Dermis microvascular lymphatic vessel endothelial cell (primary cell): ENCODE measurements around the gene EOMES. TPM values are rescaled to one million over a fixed set of nuclear protein-coding genes. Genes with fewer than 3 reads are reported as not detected.

ENCODE experiments used
- DNase-seq, 2 donors: peaks; one replicate each; pipeline versions ENCODE4 v3.0.0 to v3.0.0-alpha.2; 2010; ENCODE audit warnings: low read depth in 2 of 2
- total RNA-seq: library from RNA; depleted of rRNA; stranded (reverse); fragments of >200 nt; gene quantifications from 2 replicates; pipeline ENCODE4 v1.2.1, GENCODE V29; 2014

Gene EOMES
- total RNA-seq, 1 donor from 2014 or later = not detected

DNA sequence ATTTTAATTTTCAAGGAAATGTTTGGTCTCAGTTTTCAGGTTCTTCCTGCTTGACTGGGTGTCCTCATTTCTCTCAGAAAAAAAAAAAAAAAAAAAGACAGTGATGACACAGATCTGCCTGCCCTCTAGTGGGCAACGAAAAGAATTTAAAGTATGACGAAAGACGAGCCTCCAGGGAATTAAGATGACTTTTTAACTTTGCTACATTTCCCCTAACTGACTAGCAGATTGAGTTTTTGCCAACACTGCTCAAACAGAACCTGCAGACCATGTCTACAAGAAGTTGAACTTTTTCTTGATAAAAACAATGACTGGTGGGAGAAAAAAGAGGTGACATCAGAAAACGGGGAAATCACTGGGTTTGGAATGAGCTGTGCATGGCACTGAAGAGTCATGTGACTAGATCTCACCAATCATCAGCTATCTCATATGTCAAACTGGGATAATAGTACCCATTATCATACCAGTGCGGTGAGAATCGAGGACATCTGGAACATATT is 40.8 kb downstream of the EOMES start:
- peak; percentile 57 to 73 for DNase-seq

DNA sequence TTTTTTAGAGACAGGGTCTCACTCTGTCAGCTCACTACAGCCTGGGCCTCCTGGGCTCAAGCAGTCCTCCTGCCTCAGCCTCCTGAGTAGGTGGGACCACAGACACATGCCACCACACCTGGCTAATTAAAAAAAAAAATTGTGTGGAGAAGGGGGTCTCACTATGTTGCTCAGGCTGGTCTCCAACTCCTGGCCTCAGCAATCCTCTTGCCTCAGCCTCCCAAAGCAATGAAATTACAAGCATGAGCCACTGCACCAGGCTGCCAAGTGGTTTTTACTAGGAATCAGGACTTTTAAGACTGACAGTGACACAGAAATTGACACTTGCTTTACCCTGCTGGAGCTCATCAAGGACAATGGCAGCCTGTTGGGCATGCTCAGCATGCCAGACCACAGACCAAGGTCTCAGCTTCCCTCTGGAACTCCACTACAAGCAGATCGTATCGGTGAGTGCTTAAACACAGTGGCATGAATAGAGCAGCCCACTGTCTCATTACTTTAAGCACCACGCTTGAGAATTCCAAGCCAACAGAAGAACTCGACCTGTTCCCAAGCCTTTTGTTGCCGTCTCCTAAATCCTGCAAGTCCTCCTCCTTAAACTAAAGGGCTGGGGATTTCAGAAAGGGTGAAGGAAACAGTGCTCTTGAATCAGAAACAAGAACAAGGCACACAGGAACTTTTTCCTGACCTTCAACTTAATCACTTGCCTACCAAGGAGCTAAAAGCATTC is 41.4 kb downstream of the EOMES start:
- DNase-seq = no peak

DNA sequence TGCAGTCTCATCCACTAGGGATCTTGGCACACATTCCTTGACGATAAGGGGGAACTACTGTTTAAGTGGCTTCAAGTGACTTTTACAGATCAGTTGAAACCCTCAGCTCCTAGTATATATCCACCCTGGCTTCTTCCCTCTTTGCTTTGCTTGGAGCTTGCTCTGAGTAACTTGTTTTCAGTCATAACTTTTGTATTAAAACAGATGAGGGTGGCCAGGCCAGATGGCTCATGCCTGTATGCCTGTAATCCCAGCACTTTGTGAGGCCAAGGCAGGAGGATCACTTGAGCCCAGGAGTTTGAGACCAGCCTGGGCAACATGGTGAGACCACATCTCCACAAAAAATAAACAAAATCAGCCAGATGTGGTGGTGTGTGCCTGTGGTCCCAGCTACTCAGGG is 42.4 kb downstream of the EOMES start:
- DNase-seq = no peak

DNA sequence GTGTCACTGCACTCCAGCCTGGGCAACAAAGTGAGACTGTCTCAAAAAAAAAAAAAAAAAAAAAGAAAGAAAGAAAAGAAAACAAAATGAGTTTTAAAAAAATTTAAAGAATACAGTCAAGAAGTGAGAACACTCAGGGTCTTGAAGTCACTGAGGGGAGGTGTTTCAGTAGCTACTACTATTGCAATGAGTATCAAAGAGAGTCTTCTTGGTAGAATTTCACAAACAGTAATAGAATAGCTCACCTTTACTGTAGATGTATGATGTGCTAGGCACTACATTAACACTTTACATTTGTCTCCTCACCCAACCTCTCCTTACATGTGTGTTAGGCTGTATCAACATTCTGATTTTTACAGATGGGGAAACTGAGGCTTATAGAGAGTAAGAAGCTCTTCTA is 43.9 kb downstream of the EOMES start:
- DNase-seq = no peak

DNA sequence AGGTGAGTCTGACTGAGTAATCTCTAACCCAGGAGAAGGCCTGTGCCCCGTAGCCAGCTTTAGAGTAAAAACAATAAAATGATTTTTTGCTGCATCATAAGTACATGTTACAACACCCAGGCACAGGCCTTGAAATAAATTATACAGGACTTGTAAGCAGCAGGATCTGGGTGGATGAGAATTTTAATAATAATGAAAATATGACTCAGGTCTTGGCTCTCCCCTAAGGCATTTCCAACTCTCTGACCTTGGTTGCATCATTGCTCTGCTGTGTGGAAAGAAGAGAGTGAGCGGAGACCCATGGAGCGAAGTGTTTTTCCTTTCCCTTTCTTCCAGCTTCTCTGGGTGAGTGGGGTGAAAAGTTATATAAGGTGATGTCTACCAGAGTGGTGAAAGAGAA is 44.6 kb downstream of the EOMES start:
- peak in 1 of 2 donors; percentile 29 for DNase-seq

DNA sequence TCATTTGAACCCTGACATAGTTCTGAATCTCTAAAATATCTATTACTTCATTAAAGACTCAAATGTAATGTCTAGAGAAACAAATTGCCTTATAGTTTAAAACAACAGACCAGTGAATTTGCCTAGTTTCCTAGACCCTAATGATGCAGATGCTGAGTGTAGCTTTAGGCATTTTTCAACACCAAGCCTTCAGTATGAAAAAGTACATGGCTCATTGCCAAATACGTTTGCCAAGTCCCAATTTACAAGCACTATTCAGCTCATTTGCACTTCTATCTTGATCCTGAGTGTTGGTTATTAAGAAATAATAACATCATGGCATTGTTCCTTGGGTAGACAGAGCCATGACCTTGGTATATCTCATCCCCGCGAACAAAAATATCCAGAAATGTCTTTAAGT is 46.8 kb downstream of the EOMES start:
- DNase-seq = peak; percentile 17 to 65

DNA sequence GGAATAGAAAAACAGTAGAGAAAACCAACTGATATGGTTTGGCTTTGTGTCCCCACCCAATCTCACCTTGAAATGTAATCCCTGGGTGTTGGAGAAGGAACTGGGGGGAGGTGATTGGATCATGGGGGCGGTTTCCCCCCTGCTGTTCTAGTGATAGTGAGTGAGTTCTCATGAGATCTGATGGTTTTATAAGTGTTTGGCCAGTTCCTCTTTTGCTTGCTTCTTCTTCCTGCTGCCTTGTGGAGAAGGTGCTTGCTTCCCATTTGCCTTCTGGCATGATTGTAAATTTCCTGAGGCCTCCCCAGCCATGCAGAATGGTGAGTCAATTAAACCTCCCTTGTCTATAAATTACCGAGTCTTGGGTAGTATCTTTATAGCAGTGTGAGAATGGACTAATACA is 48.4 kb downstream of the EOMES start:
- DNase-seq = no peak

DNA sequence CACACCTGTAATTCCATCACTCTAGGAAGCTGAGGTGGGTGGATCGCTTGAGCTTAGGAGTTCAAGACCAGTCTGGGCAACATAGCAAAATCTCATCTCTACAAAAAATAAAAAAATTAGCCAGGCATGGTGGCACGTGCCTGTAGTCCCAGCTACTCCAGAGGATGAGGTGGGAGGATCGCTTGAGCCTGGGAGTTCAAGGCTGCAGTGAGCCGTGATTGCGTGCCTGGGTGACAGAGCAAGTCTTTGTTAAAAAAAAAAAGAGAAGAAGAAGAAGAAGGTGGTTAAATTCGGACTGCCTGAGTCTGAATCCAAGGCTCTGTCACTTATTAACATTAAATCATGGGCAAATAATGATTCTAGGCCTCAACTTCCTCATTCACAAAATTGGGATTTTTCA is 51.0 kb downstream of the EOMES start:
- no peak for DNase-seq

DNA sequence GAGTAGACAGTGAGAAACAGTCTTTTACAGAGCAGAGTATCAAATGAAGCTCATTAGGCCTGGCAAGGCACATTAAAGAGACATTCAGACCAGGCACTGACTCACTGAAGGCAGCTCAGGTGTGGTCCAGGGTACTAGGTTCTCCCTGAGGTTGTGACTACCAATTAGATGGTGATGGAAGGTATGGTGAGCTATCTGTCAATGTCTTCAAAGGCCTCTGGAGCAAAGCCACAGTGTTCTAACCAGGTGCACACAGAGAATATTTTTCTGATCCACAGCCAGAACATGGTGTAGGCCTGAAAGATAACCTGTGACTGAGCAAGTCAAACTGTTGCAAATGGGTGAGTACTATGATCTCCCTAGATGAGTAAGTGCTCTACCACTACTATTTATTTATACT is 51.5 kb downstream of the EOMES start:
- DNase-seq = no peak

DNA sequence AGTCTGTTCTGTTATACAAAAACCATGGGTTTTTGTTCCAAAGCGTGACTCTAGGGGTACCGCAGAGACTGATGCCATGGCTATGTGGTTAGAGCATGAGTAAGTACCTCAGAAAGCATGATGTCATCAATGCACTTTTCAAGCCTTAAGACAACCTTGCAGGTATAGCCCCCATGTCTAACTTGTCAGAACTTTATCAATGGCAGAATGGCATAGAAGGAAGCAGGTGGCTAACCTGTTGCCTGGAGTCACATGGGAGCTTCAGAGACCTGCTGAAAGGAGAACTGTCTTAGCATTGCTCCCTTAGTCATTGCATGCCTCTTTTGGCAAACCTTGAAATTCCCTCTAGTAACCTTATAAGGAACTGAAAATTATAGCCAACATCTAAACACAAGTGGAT is 52.5 kb downstream of the EOMES start:
- DNase-seq = no peak

DNA sequence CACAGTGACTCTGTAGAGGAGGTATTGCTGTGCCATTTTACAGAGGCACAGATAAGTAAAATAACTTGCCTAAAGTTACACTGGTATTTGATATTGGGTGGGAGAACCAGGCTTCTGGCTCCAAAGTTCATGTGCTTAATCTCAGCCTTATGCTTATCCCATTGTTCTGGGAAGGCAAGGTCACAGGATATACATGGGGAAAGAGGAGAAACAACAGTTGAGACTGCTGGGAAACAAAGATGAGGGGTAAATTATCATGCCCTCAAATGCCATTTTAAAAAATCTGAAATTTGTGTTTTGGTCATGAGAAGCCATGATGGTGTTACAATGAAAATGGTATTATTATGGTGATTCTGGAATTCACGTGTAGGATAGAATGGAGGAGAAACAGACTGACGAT is 54.4 kb downstream of the EOMES start:
- no peak for DNase-seq

DNA sequence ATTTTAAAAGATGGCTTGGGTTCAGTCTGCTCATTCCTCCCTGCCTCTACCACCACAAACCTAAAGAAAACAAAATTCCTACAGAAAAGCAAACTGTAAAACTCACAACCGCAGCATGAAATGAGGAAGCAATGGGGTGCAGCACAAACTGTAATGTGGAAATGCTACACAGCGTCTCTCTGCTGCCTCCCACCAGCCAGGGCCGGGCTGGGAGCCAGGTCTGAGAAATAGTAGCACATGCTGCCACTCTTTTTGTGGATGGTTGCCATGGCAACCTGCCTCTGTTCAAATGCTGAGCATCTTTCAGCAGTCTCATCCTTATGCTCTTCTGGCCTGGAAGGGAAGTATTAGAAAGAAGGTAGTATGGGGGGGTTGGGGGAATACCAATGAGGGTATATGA is 55.4 kb downstream of the EOMES start:
- peak; percentile 6 to 44 for DNase-seq

DNA sequence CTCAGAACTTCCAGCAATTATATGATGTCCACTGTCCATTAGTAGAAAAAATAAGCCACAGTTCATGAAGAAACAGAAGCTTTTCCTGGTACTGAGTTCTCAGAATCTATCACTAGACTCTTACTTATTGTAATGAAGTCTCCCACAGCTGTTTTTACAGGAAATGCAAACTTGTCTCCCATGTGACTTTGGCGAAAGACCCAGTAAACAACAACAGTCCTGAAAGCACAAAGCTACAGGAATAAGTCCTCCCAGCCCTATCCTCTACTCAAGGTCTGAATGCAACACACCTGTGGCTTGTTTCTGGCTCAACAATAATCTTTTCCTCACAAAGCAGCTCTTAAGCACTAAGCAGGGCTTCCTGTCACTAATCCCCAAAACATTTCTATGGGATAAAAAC is 55.9 kb downstream of the EOMES start:
- no peak for DNase-seq

Other genes with a start within 250 kb of the EOMES start
- gene SLC4A7, start 237.9 kb downstream of the EOMES start, total RNA-seq = 35.8 and 48.0 TPM in 2 replicates